HG03342 (cell line): ENCODE measurements around the gene BICDL2.

Source experiments
- ATAC-seq: cut with Tn5 transposase; IDR thresholded peaks from one replicate; pipeline ENCODE4 v1.9.1; 2021; ENCODE audit warnings: mild to moderate bottlenecking, moderate library complexity; ENCODE audit not compliant: unreplicated experiment

Gene BICDL2

GRCh38 chr16:2988590-2989099 lies 48.1 kb downstream of the BICDL2 start:
- ATAC-seq: no peak

- no peak for ATAC-seq
These were observed 48.9 kb downstream of the BICDL2 start for GRCh38 chr16:2987833-2988232.

- ATAC-seq: no peak
These were observed 49.5 kb downstream of the BICDL2 start for GRCh38 chr16:2987286-2987685.

- ATAC-seq: no peak
These were observed 50.0 kb downstream of the BICDL2 start for GRCh38 chr16:2986623-2987188.

DNA sequence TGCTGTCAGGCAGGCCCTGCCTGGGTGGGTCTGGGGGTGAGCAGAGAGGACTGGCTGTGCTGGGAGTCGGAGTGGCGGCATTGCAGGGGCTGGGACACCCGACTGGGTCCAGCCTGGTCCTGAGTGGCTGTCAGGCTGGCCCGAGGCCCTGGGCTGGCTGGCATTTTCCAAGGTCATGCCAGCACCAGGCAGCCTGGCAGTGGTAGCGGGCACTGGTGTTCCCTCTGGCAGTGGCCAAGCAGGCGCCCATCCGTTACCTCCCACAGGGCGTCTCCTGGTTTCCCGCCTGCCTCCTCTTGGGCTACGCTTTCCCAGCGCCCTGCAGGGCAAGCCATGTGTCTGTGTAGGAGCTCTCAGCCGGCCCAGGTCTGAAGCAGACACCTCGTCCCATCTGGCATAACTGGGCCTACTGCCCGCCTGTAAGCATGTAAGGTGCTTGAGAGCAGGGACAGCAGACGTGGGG lies 50.8 kb downstream of the BICDL2 start:
- no peak for ATAC-seq

DNA sequence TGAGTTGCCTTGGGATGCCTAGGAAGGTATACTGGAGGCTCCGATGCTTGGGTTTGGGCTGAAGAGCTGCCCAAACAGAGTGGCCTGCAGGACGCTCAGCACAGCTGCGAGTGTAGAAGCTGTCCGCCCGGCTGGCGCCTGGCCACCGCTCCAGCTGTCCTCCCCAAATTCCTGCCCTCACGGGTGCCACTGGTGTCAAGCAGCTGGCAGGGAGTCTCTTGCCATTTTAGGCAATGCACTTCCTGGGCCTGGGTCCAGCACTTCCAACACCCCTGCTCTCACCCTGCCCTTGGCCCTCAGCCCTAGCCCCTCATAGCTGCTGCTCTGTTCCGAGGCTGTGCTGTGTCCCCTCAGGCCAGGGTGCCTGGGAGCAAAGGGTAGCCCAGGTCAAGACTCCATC lies 51.3 kb downstream of the BICDL2 start:
- no peak for ATAC-seq

- ATAC-seq: no peak
These were observed 53.0 kb downstream of the BICDL2 start for GRCh38 chr16:2983706-2984136.

DNA sequence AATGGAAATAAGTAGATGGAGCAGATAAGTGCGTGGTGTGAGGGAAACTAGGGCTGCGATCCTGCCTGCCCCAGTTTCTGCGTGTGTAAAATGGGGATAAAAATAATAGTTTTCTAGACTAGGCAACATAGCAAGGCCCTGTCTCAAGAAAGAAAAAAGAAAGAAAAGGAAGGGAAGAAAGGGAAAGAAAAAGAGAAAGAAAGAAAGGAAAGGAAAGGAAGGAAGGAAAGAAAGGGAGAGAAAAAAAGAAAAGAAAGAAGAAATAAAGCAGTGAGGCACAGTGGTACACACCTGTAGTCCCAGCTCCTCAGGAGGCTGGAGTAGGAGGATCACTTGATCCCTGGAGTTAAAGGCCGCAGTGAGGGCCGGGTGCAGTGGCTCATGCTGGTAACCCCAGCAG lies 54.3 kb downstream of the BICDL2 start:
- no peak for ATAC-seq

- ATAC-seq: no peak
These were observed 54.9 kb downstream of the BICDL2 start for GRCh38 chr16:2981899-2982250.

DNA sequence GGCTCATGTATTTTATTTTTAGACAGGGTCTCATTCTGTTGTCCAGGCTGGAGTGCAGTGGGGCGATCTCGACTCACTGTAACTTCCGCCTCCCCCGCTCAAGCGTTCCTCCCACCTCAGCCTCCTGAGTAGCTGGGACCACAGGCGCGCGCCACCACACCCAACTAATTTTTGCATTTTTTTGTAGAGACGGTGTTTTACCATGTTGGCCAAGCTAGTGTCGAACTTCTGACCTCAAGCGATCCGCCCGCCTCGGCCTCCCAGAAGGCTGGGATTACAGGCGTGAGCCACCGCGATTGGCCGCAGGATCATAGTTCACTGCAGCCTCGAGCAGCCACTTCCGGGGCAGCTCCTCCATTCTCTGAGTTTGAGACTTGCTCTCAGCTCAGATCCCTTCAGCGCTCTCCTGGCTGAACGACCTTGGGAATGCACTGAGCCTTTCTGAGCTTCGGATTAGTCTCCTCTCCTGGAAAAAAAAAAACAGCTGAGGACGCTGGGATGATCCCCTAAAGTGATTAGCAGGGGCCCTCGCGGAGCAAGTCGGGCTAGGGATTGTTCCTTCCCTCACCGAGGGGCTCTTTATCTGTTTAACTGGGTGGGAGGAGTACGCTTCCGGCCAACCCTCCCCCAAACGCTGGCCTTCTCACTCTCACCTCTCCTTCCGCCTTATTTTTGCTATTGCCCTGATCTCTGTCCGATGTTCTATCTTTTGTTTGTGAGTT lies 55.4 kb downstream of the BICDL2 start:
- ATAC-seq: no peak

GRCh38 chr16:2980227-2981176 lies 56.2 kb downstream of the BICDL2 start, which contains the start of gene PKMYT1:
PKMYT1 (minus strand) TSS chr16:2980446; CDS start chr16:2979657, 789 bp downstream.
- peak; percentile 55 for ATAC-seq

DNA sequence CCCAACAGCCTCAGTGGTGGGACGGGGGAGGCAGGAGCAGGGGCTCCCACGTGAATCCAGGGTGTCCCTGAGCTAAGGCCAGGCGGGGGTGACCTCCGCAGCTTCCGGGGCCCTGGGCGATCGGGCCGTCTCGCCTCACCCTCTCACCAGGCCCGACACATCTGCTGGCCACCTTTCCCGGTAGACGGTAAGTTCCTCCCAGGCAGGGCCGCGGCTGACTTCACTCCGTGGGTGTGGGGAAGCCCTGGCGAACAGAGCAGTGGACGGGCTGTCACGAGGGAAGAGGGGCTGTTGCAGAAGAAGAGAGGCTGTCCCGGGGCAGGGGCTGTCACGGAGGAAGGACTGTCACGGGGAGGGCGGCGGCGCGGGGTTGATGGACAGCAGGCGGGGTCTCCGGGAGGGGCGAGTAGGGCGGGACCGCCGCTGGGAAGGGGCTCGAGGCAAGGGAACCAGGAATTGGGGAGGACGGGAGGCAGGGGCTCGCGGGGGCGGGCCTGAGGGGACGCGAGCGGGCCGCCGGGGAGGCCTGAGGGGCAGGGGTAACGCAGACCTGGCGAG lies 57.0 kb downstream of the BICDL2 start:
- ATAC-seq: peak; percentile 8
